Stimulated activated effector memory CD8-positive, alpha-beta T cell treated with anti-CD3 and anti-CD28 coated beads, Interleukin-12 subunit alpha, Interleukin-12 subunit beta, amount 100 ng/mL, for 72 hours (primary cell): Measurements from ENCODE around the gene ARMS2.

Experiments
- ATAC-seq: fragments of 150-1000 bp; cut with Tn5 transposase; 2 replicates; pipeline ENCODE4 v1.10.0; 2021
- DNase-seq, 2 donors: peaks; one replicate each; pipeline ENCODE4 v3.0.0; 2021 to 2022; ENCODE audit warnings: low spot score in 2 of 2
- H3K27ac Mint-ChIP-seq: one replicate; pipeline ENCODE4 v1.8.0; 2022; ENCODE audit warnings: mild to moderate bottlenecking, mixed read lengths
- H3K36me3 Mint-ChIP-seq: one replicate; pipeline ENCODE4 v1.8.0; 2022; ENCODE audit warnings: mild to moderate bottlenecking, mixed read lengths
- H3K4me1 Mint-ChIP-seq: one replicate; pipeline ENCODE4 v1.8.0; 2022; ENCODE audit warnings: mixed read lengths
- H3K4me3 Mint-ChIP-seq: one replicate; pipeline ENCODE4 v1.8.0; 2022; ENCODE audit warnings: mild to moderate bottlenecking, mixed read lengths
- H3K9me3 Mint-ChIP-seq: one replicate; pipeline ENCODE4 v1.8.0; 2022; ENCODE audit warnings: mixed read lengths

ARMS2 gene

GRCh38 chr10:122454603-122455080 lies at the start of gene ARMS2:
ARMS2 (plus strand) TSS chr10:122454653; CDS start chr10:122454728, 75 bp downstream.
- no peaks in the 10 kb centered on the region for H3K9me3 Mint-ChIP-seq
- no peak for DNase-seq
- no peak for ATAC-seq
- no peak within 1 kb of the TSS for H3K27ac Mint-ChIP-seq
- H3K4me1 Mint-ChIP-seq = peaks cover 8% of the 10 kb centered on the region
- no peak within 1 kb of the TSS for H3K4me3 Mint-ChIP-seq
- H3K36me3 Mint-ChIP-seq = no peaks in the 10 kb centered on the region

GRCh38 chr10:122407375-122408125 lies 46.9 kb upstream of the ARMS2 start:
- Mint-ChIP-seq H3K27ac (no peak overlapping the region), H3K4me3 (no peak overlapping the region), H3K36me3 (peaks cover 18% of the 10 kb centered on the region), H3K9me3 (no peaks in the 10 kb centered on the region), H3K4me1 (no peaks in the 10 kb centered on the region)
- ATAC-seq (no peak), DNase-seq (no peak)

GRCh38 chr10:122413327-122413726 lies 41.1 kb upstream of the ARMS2 start:
- no peak for ATAC-seq
- Mint-ChIP-seq H3K36me3 (peaks cover 24% of the 10 kb centered on the region), H3K4me3 (no peak overlapping the region), H3K9me3 (no peaks in the 10 kb centered on the region), H3K4me1 (peaks cover 23% of the 10 kb centered on the region), H3K27ac (no peak overlapping the region)
- DNase-seq = no peak

GRCh38 chr10:122417667-122418066 lies 36.8 kb upstream of the ARMS2 start:
- ATAC-seq (no peak), DNase-seq (no peak)
- H3K4me3 Mint-ChIP-seq = peak overlapping the region; percentile 25
- peaks cover 51% of the 10 kb centered on the region for H3K4me1 Mint-ChIP-seq
- no peaks in the 10 kb centered on the region for H3K9me3 Mint-ChIP-seq
- H3K36me3 Mint-ChIP-seq = peaks cover 24% of the 10 kb centered on the region
- H3K27ac Mint-ChIP-seq = peak overlapping the region; percentile 70

GRCh38 chr10:122419016-122419415 lies 35.4 kb upstream of the ARMS2 start:
- Mint-ChIP-seq H3K36me3 (peaks cover 15% of the 10 kb centered on the region), H3K9me3 (no peaks in the 10 kb centered on the region), H3K4me3 (no peak overlapping the region), H3K27ac (no peak overlapping the region), H3K4me1 (peaks cover 51% of the 10 kb centered on the region)
- no peak for DNase-seq
- no peak for ATAC-seq

- Mint-ChIP-seq H3K4me1 (peaks cover 51% of the 10 kb centered on the region), H3K27ac (peak overlapping the region; percentile 46), H3K9me3 (no peaks in the 10 kb centered on the region), H3K36me3 (peaks cover 14% of the 10 kb centered on the region), H3K4me3 (peak overlapping the region; percentile 30)
- ATAC-seq (no peak), DNase-seq (no peak)
These were observed 34.4 kb upstream of the ARMS2 start for GRCh38 chr10:122419876-122420623.

- no peaks in the 10 kb centered on the region for H3K9me3 Mint-ChIP-seq
- H3K4me3 Mint-ChIP-seq = peak overlapping the region; percentile 30
- peaks cover 51% of the 10 kb centered on the region for H3K4me1 Mint-ChIP-seq
- peak overlapping the region; percentile 46 for H3K27ac Mint-ChIP-seq
- peaks cover 16% of the 10 kb centered on the region for H3K36me3 Mint-ChIP-seq
- DNase-seq (no peak), ATAC-seq (no peak)
These were observed 33.8 kb upstream of the ARMS2 start for GRCh38 chr10:122420624-122421007.

GRCh38 chr10:122421054-122421625 lies 33.3 kb upstream of the ARMS2 start:
- H3K4me3 Mint-ChIP-seq = peak overlapping the region; percentile 30
- no peak for ATAC-seq

GRCh38 chr10:122421742-122422141 lies 32.7 kb upstream of the ARMS2 start:
- Mint-ChIP-seq H3K4me3 (peak overlapping the region; percentile 30), H3K27ac (peak overlapping the region; percentile 46), H3K4me1 (peaks cover 43% of the 10 kb centered on the region), H3K36me3 (peaks cover 22% of the 10 kb centered on the region), H3K9me3 (no peaks in the 10 kb centered on the region)
- no peak for DNase-seq
- ATAC-seq = no peak

More at GRCh38 chr10:122421054-122421625, 33.3 kb upstream of the ARMS2 start:
- peaks cover 47% of the 10 kb centered on the region for H3K4me1 Mint-ChIP-seq
- peak overlapping the region; percentile 46 for H3K27ac Mint-ChIP-seq
- no peak for DNase-seq
- peaks cover 21% of the 10 kb centered on the region for H3K36me3 Mint-ChIP-seq
- H3K9me3 Mint-ChIP-seq = no peaks in the 10 kb centered on the region

- no peaks in the 10 kb centered on the region for H3K9me3 Mint-ChIP-seq
These were observed 32.0 kb upstream of the ARMS2 start for GRCh38 chr10:122422266-122422989.

GRCh38 chr10:122424059-122424458 lies 30.4 kb upstream of the ARMS2 start:
- Mint-ChIP-seq H3K27ac (no peak overlapping the region), H3K36me3 (peaks cover 17% of the 10 kb centered on the region), H3K9me3 (no peaks in the 10 kb centered on the region), H3K4me3 (no peak overlapping the region), H3K4me1 (peaks cover 30% of the 10 kb centered on the region)
- ATAC-seq (no peak), DNase-seq (no peak)

More at GRCh38 chr10:122422266-122422989, 32.0 kb upstream of the ARMS2 start:
- ATAC-seq = peak; percentile 98
- no peak overlapping the region for H3K4me3 Mint-ChIP-seq
- peaks cover 42% of the 10 kb centered on the region for H3K4me1 Mint-ChIP-seq
- H3K36me3 Mint-ChIP-seq = peaks cover 19% of the 10 kb centered on the region
- no peak overlapping the region for H3K27ac Mint-ChIP-seq
- peak; percentile 5 to 55 for DNase-seq

GRCh38 chr10:122426829-122427228 lies 27.6 kb upstream of the ARMS2 start:
- no peak for DNase-seq
- ATAC-seq = no peak
- Mint-ChIP-seq H3K4me3 (no peak overlapping the region), H3K9me3 (no peaks in the 10 kb centered on the region), H3K4me1 (peaks cover 15% of the 10 kb centered on the region), H3K36me3 (peaks cover 36% of the 10 kb centered on the region), H3K27ac (no peak overlapping the region)

- peaks cover 10% of the 10 kb centered on the region for H3K4me1 Mint-ChIP-seq
- no peak overlapping the region for H3K27ac Mint-ChIP-seq
- no peak overlapping the region for H3K4me3 Mint-ChIP-seq
- DNase-seq (no peak), ATAC-seq (no peak)
- H3K36me3 Mint-ChIP-seq = peaks cover 36% of the 10 kb centered on the region
- no peaks in the 10 kb centered on the region for H3K9me3 Mint-ChIP-seq
These were observed 27.2 kb upstream of the ARMS2 start for GRCh38 chr10:122427280-122427679.

- no peak overlapping the region for H3K4me3 Mint-ChIP-seq
- H3K4me1 Mint-ChIP-seq = no peaks in the 10 kb centered on the region
- ATAC-seq (no peak), DNase-seq (no peak)
- no peaks in the 10 kb centered on the region for H3K9me3 Mint-ChIP-seq
- peaks cover 16% of the 10 kb centered on the region for H3K36me3 Mint-ChIP-seq
- no peak overlapping the region for H3K27ac Mint-ChIP-seq
These were observed 19.1 kb upstream of the ARMS2 start for GRCh38 chr10:122435212-122435827.
